GM21737 (cell line): ENCODE results near the gene QRICH2.
"Not testable (repeated sequence)": the region's sequence is repeated elsewhere in the genome, so short reads cannot be mapped to it uniquely, and the experiment has no call there.

Experiments
- ATAC-seq: cut with Tn5 transposase; IDR thresholded peaks from one replicate; pipeline ENCODE4 v1.9.1; 2021; ENCODE audit warnings: mild to moderate bottlenecking, moderate library complexity; ENCODE audit not compliant: unreplicated experiment

QRICH2 gene

GRCh38 chr17:76268015-76268749 is 39.9 kb downstream of the QRICH2 start:
- ATAC-seq, result no peak

DNA sequence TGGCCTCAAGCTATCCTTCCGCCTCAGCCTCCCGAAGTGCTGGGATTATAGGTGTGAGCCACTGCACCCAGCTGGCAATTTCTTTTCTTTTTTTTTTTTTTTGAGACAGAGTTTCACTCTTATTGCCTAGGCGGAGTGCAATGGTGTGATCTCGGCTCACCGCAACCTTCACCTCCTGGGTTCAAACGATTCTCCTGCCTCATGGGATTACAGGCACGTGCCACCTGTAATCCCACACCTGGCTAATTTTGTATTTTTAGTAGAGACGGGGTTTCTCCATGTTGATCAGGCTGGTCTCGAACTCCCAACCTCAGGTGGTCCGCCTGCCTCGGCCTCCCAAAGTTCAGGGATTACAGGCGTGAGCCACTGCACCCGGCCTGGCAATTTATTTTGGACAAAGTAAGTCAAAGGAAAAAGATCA is 40.5 kb downstream of the QRICH2 start:
- not testable (repeated sequence) for ATAC-seq

- no peak for ATAC-seq
Measured at GRCh38 chr17:76267051-76267576, 41.0 kb downstream of the QRICH2 start.

- ATAC-seq, result no peak
Measured at GRCh38 chr17:76266244-76266938, 41.7 kb downstream of the QRICH2 start.

- ATAC-seq, result no peak
Measured at GRCh38 chr17:76265624-76266243, 42.3 kb downstream of the QRICH2 start.

DNA sequence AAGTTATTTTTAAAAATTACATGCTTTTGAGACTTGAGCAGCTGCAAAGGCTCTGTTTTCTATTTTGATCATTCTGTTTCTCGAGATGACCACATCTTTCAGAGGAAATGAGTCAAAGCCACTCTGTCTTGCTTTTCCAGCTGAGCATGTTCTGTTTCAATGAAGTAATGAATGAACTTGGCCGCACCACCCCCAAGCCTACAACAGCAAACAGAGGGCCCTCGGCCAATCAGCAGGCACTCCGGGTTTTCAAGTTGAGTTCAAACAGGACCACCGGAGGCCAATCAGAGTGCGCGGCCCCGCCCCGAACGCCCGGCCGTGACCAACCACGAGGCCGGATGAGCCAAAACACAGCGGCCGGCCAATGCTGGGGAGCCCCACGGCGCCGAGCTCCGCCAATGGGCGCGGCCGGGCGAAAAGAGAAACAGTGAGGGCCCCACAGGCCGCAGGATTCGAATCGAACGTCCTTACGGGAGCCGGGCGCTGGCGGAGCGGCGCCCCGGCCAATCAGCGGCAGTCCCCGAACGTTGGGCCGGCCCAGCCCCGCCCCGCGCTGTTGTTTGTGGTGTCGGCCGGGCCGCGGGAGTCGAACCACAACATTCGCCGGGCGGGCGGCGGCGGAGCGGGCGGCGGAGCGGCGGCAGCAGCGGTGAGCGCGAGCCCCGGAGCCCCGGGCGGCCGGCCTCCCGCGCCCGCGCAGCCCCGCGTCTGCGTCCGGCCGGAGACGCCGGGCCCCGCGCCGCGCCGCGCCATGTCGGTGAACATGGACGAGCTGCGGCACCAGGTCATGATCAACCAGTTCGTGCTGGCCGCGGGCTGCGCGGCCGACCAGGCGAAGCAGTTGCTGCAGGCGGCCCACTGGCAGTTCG is 43.1 kb downstream of the QRICH2 start, which contains the start of gene UBALD2:
Gene UBALD2, plus strand, starts transcription at position 594 of the 869 bp plus-strand sequence. Its CDS starts 158 bp downstream, at position 752.
- peak; percentile 66 for ATAC-seq

GRCh38 chr17:76264425-76264754 is 43.7 kb downstream of the QRICH2 start:
- ATAC-seq, result no peak

- no peak for ATAC-seq
Measured at GRCh38 chr17:76263896-76264295, 44.2 kb downstream of the QRICH2 start.

GRCh38 chr17:76262732-76263344 is 45.2 kb downstream of the QRICH2 start:
- ATAC-seq, result no peak

DNA sequence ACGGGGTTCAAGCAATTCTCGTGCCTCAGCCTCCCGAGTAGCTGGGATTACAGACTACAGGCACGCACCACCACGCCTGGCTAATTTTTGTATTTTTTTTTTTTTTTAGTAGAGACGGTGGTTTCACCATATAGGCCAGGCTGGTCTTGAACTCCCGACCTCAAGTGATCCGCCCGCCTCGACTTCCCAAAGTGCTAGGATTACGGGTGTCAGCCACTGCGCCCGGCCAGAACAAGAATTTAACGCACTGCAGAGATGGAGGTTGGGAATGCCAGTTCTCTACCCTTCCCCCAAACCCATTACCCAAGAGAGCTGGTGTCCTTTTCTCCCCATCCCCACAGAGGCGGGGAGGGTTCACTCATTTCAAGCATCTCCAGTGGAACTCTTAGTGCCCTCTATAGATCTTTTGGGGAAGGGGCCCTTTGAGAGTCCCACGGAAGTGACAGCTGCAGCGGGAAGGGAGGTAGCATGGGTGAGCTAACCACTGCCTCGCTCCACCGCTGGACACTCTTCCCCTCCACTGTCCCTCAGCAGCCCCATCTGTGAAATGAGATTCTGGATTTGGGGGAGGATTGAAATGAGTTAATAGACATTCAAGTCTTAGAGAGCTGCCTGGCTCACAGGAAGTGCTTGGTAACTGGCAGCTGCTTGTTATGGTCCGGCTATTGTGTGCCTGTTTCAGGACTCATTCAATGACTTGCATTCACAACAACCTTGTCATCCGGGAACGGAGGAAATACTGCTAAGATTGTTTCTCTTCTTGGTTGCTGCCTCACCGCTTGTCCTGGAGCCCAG is 46.5 kb downstream of the QRICH2 start:
- ATAC-seq, result no peak

GRCh38 chr17:76260669-76261068 is 47.4 kb downstream of the QRICH2 start:
- ATAC-seq, result no peak

DNA sequence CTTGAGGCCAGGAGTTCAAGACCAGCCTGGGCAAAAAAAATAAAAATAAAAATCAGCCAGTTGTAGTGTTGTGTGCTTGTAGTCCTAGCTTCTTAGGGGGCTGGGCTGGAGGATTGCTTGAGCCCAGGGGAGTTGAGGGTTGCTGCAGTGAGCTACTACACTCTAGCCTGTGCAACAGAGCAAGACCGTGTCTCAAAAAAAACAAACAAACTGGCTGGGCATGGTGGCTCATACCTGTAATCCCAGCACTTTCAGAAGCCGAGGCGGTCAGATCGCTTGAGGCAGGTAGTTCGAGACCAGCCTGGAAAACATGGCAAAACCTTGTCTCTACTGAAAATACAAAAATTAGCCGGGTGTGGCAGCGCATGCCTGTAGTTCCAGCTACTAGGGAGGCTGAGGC is 47.9 kb downstream of the QRICH2 start:
- ATAC-seq, result no peak

DNA sequence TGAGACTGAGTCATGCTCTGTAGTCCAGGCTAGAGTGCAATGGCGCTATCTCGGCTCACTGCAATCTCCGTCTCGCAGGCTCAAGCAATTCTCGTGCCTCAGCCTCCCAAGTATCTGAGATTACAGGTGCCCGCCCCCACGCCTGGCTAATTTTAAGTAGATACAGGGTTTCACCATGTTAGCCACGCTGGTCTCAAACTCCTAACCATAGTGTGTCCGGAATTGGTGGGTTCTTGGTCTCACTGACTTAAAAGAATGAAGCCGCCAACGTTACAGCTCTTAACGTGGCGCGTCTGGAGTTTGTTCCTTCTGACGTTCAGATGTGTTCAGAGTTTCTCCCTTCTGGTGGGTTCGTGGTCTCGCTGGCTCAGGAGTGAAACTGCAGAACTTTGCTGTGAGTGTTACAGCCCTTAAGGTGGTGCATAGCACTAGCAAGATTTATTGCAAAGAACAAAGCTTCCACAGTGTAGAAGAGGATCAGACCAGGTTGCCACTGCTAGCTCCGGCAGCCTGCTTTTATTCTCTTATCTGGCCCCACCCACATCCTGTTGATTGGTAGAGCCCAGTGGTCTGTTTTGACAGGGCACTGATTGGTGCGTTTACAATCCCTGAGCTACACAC is 51.5 kb downstream of the QRICH2 start:
- not testable (repeated sequence) for ATAC-seq

DNA sequence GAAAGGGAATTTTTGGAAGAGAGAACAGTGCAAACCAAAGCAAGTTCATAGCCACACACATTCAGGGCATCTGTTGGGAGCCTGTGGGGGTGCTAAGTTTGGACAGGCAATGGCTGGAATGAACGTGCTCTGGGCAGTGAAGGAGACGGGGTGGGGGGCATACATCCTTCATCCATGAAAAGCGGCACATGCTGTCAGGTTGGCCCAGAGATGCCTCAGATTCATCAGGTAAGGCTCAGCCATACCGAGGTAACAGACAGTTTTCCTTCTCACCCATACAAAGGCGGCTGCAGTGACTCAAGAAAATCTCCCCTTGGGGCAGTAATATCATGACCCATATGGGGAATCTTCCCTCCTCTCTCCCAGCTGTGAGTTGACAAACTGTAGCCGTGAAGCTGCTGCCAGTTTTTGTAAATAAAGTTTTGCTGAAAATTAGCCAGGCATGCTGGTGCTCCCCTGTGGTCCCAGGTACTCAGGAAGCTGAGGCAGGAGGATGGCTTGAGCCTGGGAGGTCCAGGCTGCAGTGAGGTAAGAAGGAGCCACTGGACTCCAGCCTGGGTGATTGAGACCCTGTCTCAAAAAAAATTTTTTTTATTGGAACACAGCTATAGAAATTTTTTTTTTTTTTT is 52.2 kb downstream of the QRICH2 start:
- no peak for ATAC-seq

DNA sequence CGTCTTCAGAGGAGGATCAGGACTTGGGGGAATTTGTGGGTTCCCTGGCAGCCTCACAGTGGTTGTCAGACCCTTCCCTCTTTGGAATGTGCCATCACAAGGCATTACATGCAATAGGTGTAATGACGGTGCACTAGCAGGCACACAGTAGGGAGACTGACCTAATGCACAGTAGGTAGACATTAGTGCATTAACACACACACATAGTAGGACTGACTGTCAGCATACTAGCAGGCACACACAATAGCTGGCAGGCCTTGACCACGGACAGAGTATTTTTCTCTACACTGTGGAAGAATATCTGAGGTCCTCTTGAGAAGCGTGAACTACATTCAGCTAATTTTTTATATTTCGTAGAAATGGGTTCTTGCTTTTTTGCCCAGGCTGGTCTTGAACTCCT is 53.8 kb downstream of the QRICH2 start:
- ATAC-seq, result no peak

GRCh38 chr17:76253841-76254240 is 54.2 kb downstream of the QRICH2 start:
- ATAC-seq, result no peak

GRCh38 chr17:76252967-76253766 is 54.9 kb downstream of the QRICH2 start:
- ATAC-seq, result not testable (repeated sequence)
